ENCODE data around the gene SMOC2.
"Not testable (repeated sequence)": the region's sequence is repeated elsewhere in the genome, so short reads cannot be mapped to it uniquely, and the experiment has no call there.

SMOC2 gene

GRCh38 chr6:168546151-168546550 lies 105.2 kb downstream of the SMOC2 start:
- no peak for DNase-seq

- no peak for DNase-seq
These were observed 105.7 kb downstream of the SMOC2 start for GRCh38 chr6:168546730-168547129.

GRCh38 chr6:168550326-168550725 lies 109.3 kb downstream of the SMOC2 start:
- DNase-seq, result no peak

GRCh38 chr6:168554472-168554871 lies 113.5 kb downstream of the SMOC2 start:
- no peak for DNase-seq

GRCh38 chr6:168554898-168555617 lies 114.1 kb downstream of the SMOC2 start:
- no peak for DNase-seq

- DNase-seq, result no peak
These were observed 114.8 kb downstream of the SMOC2 start for GRCh38 chr6:168555618-168556273.

- no peak for DNase-seq
These were observed 116.5 kb downstream of the SMOC2 start for GRCh38 chr6:168557512-168557911.

GRCh38 chr6:168558686-168559085 lies 117.7 kb downstream of the SMOC2 start:
- DNase-seq, result no peak

GRCh38 chr6:168559574-168560098 lies 118.7 kb downstream of the SMOC2 start:
- no peak for DNase-seq

GRCh38 chr6:168560126-168560525 lies 119.1 kb downstream of the SMOC2 start:
- DNase-seq, result no peak

GRCh38 chr6:168562576-168563151 lies 121.7 kb downstream of the SMOC2 start:
- DNase-seq, result no peak

GRCh38 chr6:168563656-168564055 lies 122.7 kb downstream of the SMOC2 start:
- DNase-seq, result no peak

GRCh38 chr6:168565112-168565511 lies 124.1 kb downstream of the SMOC2 start:
- no peak for DNase-seq

GRCh38 chr6:168570211-168570610 lies 129.2 kb downstream of the SMOC2 start:
- DNase-seq, result no peak

- DNase-seq, result no peak
These were observed 130.3 kb downstream of the SMOC2 start for GRCh38 chr6:168571268-168571667.

GRCh38 chr6:168573276-168573835 lies 132.4 kb downstream of the SMOC2 start:
- DNase-seq, result not testable (repeated sequence)

- DNase-seq, result no peak
These were observed 133.2 kb downstream of the SMOC2 start for GRCh38 chr6:168574075-168574698.

- no peak for DNase-seq
These were observed 133.8 kb downstream of the SMOC2 start for GRCh38 chr6:168574699-168575195.

GRCh38 chr6:168575346-168576098 lies 134.5 kb downstream of the SMOC2 start:
- no peak for DNase-seq

GRCh38 chr6:168576388-168576787 lies 135.4 kb downstream of the SMOC2 start:
- no peak for DNase-seq

- DNase-seq, result no peak
These were observed 136.5 kb downstream of the SMOC2 start for GRCh38 chr6:168577496-168577895.

GRCh38 chr6:168578036-168578435 lies 137.1 kb downstream of the SMOC2 start:
- DNase-seq, result no peak
